IMR-90 (cell line): ENCODE results near the gene FLT3LG. TPM values are rescaled to one million over a fixed set of nuclear protein-coding genes. Genes with fewer than 3 reads are reported as not detected.

Experiments
- ATAC-seq: fragments of 200-7000 bp; cut with Tn5 transposase; 2 replicates; pipeline ENCODE4 v1.9.1; 2020; ENCODE audit warnings: low read depth, mild to moderate bottlenecking, moderate library complexity
- BruUV-seq: library from RNA; stranded (reverse); fragments of 400-500 nt; replicated peaks from 2 replicates; lab custom pipeline; 2021; lab: Mats Ljungman, UMichigan
- CTCF ChIA-PET: fragments of 300-600 bp; formaldehyde crosslinking; extraction: SDS; loops from one replicate; lab custom pipeline; 2021; ENCODE audit warnings: antibody characterized with exemption; lab: Yijun Ruan, JAX
- POLR2A ChIA-PET: fragments of 300-600 bp; sonication (Branson Sonifier 250); formaldehyde crosslinking; loops from one replicate; lab custom pipeline; 2022; ENCODE audit warnings: antibody characterized with exemption; ENCODE audit not compliant: unreplicated experiment; lab: Charles Lee
- DNase-seq: peaks from one replicate; pipeline ENCODE4 v3.0.0; 2013
- H2AFZ ChIP-seq: replicated peaks from 2 replicates; pipeline ENCODE3; 2013; ENCODE audit warnings: low read length, mild to moderate bottlenecking; ENCODE audit not compliant: poor library complexity
- H2AK5ac ChIP-seq: 2 replicates; pipeline ENCODE4 v1.6.1; 2013; ENCODE audit warnings: low read depth, low read length, inconsistent platforms
- H2AK9ac ChIP-seq: replicated peaks from 2 replicates; pipeline ENCODE3; 2013; ENCODE audit warnings: mild to moderate bottlenecking, low read depth, low read length, moderate library complexity; ENCODE audit not compliant: poor library complexity
- H2BK120ac ChIP-seq: 2 replicates; pipeline ENCODE4 v1.6.1; 2013; ENCODE audit warnings: low read depth, low read length, inconsistent platforms
- H2BK15ac ChIP-seq: 3 replicates; pipeline ENCODE4 v1.6.1; 2013; ENCODE audit warnings: low read depth, low read length, inconsistent platforms
- H2BK20ac ChIP-seq: 2 replicates; pipeline ENCODE4 v1.6.1; 2013; ENCODE audit warnings: low read depth, mild to moderate bottlenecking, inconsistent platforms, low read length, moderate library complexity
- H2BK5ac ChIP-seq: 2 replicates; pipeline ENCODE4 v1.6.1; 2013; ENCODE audit warnings: mild to moderate bottlenecking, low read depth, low read length, inconsistent platforms; ENCODE audit not compliant: poor library complexity, severe bottlenecking
- H3K14ac ChIP-seq: replicated peaks from 2 replicates; pipeline ENCODE4 v1.6.1; 2013; ENCODE audit warnings: low read depth, low read length, inconsistent platforms
- H3K18ac ChIP-seq: 2 replicates; pipeline ENCODE4 v1.6.1; 2013; ENCODE audit warnings: low read depth, low read length, control low read depth
- H3K23ac ChIP-seq: 2 replicates; pipeline ENCODE4 v1.6.1; 2013; ENCODE audit warnings: low read depth, low read length, inconsistent platforms
- H3K27ac ChIP-seq: 2 replicates; pipeline ENCODE4 v1.5.1; 2013; ENCODE audit warnings: mild to moderate bottlenecking, control low read depth, low read length; ENCODE audit not compliant: insufficient read depth
- H3K27me3 ChIP-seq: 2 replicates; pipeline ENCODE4 v1.6.1; 2013; ENCODE audit warnings: low read length; ENCODE audit not compliant: control insufficient read depth, insufficient read depth
- H3K36me3 ChIP-seq: 2 replicates; pipeline ENCODE4 v1.6.1; 2013; ENCODE audit warnings: low read length, mixed read lengths; ENCODE audit not compliant: control insufficient read depth, insufficient read depth
- H3K4ac ChIP-seq: 2 replicates; pipeline ENCODE4 v1.6.1; 2013; ENCODE audit warnings: low read depth, low read length, inconsistent platforms
- H3K4me1 ChIP-seq: 2 replicates; pipeline ENCODE4 v1.6.1; 2013; ENCODE audit warnings: low read length, mixed read lengths; ENCODE audit not compliant: control insufficient read depth, insufficient read depth
- H3K4me2 ChIP-seq: 2 replicates; pipeline ENCODE4 v1.6.1; 2013; ENCODE audit warnings: low read depth, mild to moderate bottlenecking, control low read depth, low read length, moderate library complexity
- H3K4me3 ChIP-seq: 2 replicates; pipeline ENCODE4 v1.5.1; 2013; ENCODE audit warnings: low read depth, mild to moderate bottlenecking, control low read depth, low read length, moderate library complexity; ENCODE audit not compliant: insufficient read depth
- H3K56ac ChIP-seq: 2 replicates; pipeline ENCODE4 v1.6.1; 2013; ENCODE audit warnings: low read length, inconsistent platforms; ENCODE audit not compliant: insufficient read depth; ENCODE audit errors: extremely low read depth
- H3K79me1 ChIP-seq, 2 experiments: 2 replicates each; pipeline ENCODE4 v1.6.1; 2013; ENCODE audit warnings: low read length in 2 of 2, inconsistent platforms in 1 of 2, low read depth in 1 of 2
- H3K9ac ChIP-seq: 2 replicates; pipeline ENCODE4 v1.6.1; 2013; ENCODE audit warnings: low read depth, low read length, control low read depth
- H3K9me1 ChIP-seq: 2 replicates; pipeline ENCODE4 v1.6.1; 2013; ENCODE audit warnings: low read length, inconsistent platforms; ENCODE audit not compliant: insufficient read depth
- H3K9me3 ChIP-seq: 2 replicates; pipeline ENCODE4 v1.6.1; 2013; ENCODE audit warnings: low read length; ENCODE audit not compliant: control insufficient read depth, insufficient read depth
- H4K20me1 ChIP-seq: 2 replicates; pipeline ENCODE4 v1.6.1; 2013; ENCODE audit warnings: low read length, inconsistent platforms; ENCODE audit not compliant: insufficient read depth
- H4K5ac ChIP-seq: 2 replicates; pipeline ENCODE4 v1.6.1; 2013; ENCODE audit warnings: mild to moderate bottlenecking, low read depth, low read length, control low read depth
- H4K8ac ChIP-seq, 2 experiments: 2 replicates each; pipeline ENCODE4 v1.6.1; 2013; ENCODE audit warnings: low read depth in 2 of 2, low read length in 2 of 2, control low read depth in 1 of 2, inconsistent platforms in 1 of 2
- H4K91ac ChIP-seq: 2 replicates; pipeline ENCODE4 v1.6.1; 2013; ENCODE audit warnings: low read depth, low read length, inconsistent platforms; ENCODE audit not compliant: insufficient read depth
- BHLHE40 ChIP-seq: fragments of 150-350 bp; IDR thresholded peaks from 2 replicates; pipeline ENCODE4 v1.6.1; 2016; ENCODE audit warnings: mild to moderate bottlenecking, low read depth, low read length
- CEBPB ChIP-seq: IDR thresholded peaks from 2 replicates; pipeline ENCODE4 v1.6.1; 2012; ENCODE audit warnings: low read depth, low read length, improper control_type of control experiment
- CHD1 ChIP-seq: IDR thresholded peaks from 2 replicates; pipeline ENCODE4 v1.6.1; 2012; ENCODE audit warnings: low read depth, low read length, improper control_type of control experiment
- CTCF ChIP-seq: conservative IDR thresholded peaks from 2 replicates; pipeline ENCODE4 v1.5.1; 2012; ENCODE audit warnings: mild to moderate bottlenecking, low read depth, low read length, improper control_type of control experiment
- ELK1 ChIP-seq: fragments of 150-350 bp; IDR thresholded peaks from 2 replicates; pipeline ENCODE4 v1.6.1; 2016; ENCODE audit warnings: low read depth, mild to moderate bottlenecking, low read length, moderate library complexity, borderline replicate concordance
- FOS ChIP-seq: fragments of 150-350 bp; IDR thresholded peaks from 2 replicates; pipeline ENCODE4 v1.6.1; 2016; ENCODE audit warnings: low read depth, low read length
- MAFK ChIP-seq: IDR thresholded peaks from 2 replicates; pipeline ENCODE4 v1.6.1; 2012; ENCODE audit warnings: low read depth, low read length, improper control_type of control experiment
- MAZ ChIP-seq: IDR thresholded peaks from 2 replicates; pipeline ENCODE4 v1.6.1; 2012; ENCODE audit warnings: low read depth, mild to moderate bottlenecking, low read length, improper control_type of control experiment, moderate library complexity, borderline replicate concordance
- MXI1 ChIP-seq: IDR thresholded peaks from 2 replicates; pipeline ENCODE4 v1.6.1; 2012; ENCODE audit warnings: low read depth, mild to moderate bottlenecking, low read length, moderate library complexity, borderline replicate concordance
- NFE2L2 ChIP-seq: fragments of 150-350 bp; IDR thresholded peaks from 2 replicates; pipeline ENCODE4 v1.6.1; 2016; ENCODE audit warnings: low read depth, mild to moderate bottlenecking, low read length
- POLR2A ChIP-seq: IDR thresholded peaks from 2 replicates; pipeline ENCODE4 v1.6.1; 2012; ENCODE audit warnings: mild to moderate bottlenecking, low read depth, low read length
- RAD21 ChIP-seq: IDR thresholded peaks from 2 replicates; pipeline ENCODE4 v1.6.1; 2012; ENCODE audit warnings: low read length, improper control_type of control experiment
- RCOR1 ChIP-seq: IDR thresholded peaks from 2 replicates; pipeline ENCODE4 v1.6.1; 2012; ENCODE audit warnings: mild to moderate bottlenecking, low read length, improper control_type of control experiment; ENCODE audit not compliant: insufficient replicate concordance
- RFX5 ChIP-seq: IDR thresholded peaks from 2 replicates; pipeline ENCODE4 v1.8.0; 2012; ENCODE audit warnings: low read depth, mild to moderate bottlenecking, low read length, moderate library complexity
- SMC3 ChIP-seq: fragments of 150-350 bp; IDR thresholded peaks from 2 replicates; pipeline ENCODE4 v1.6.1; 2016; ENCODE audit warnings: low read depth, mild to moderate bottlenecking, antibody characterized with exemption, low read length, moderate library complexity
- USF2 ChIP-seq: fragments of 150-350 bp; IDR thresholded peaks from 2 replicates; pipeline ENCODE4 v1.6.1; 2017; ENCODE audit warnings: mild to moderate bottlenecking, antibody characterized with exemption, low read length, low read depth
- WGBS, 2 experiments: methylation state at CpG; one replicate each; pipeline versions ENCODE4 v1.1.5 to v1.1.7; 2013; ENCODE audit warnings: missing lambda C conversion rate in 2 of 2; ENCODE audit not compliant: insufficient read length in 1 of 2; ENCODE audit errors: extremely low coverage in 2 of 2; 5-methylcytosine and 5-hydroxymethylcytosine counted together
- dilution Hi-C: fragments of 300-500 bp; cut with HindIII; formaldehyde crosslinking; loops from one replicate; pipeline ENCODE4 v1.14.3; 2018; ENCODE audit warnings: low sequenced_read_pairs; ENCODE audit not compliant: unreplicated experiment
- in situ Hi-C: fragments of 300-500 bp; cut with MboI; formaldehyde crosslinking; loops from 3 replicates; pipeline ENCODE4 v1.14.3; 2019; ENCODE audit warnings: low sequenced_read_pairs, inconsistent platforms, mixed read lengths
- intact Hi-C: fragments of 100-400 bp; cut with micrococcal nuclease; formaldehyde crosslinking; loops from 2 replicates; pipeline ENCODE4 v1.10.0; 2022
- polyA plus RNA-seq, 3 experiments: library from polyadenylated mRNA; depleted of rRNA; stranded (reverse); fragments of >200 nt; gene quantifications; 2 replicates each; pipeline ENCODE4 v1.2.3, GENCODE V29; 2012; ENCODE audit warnings: low replicate concordance in 1 of 3
- total RNA-seq: library from RNA; depleted of rRNA; stranded (reverse); fragments of >200 nt; gene quantifications from 2 replicates; pipeline ENCODE4 v1.2.3, GENCODE V29; 2012

FLT3LG gene
- total and polyA plus RNA-seq, 2 of the 4 experiments (the other 2 are of a cell fraction): 0.90 to 8.3 TPM

DNA sequence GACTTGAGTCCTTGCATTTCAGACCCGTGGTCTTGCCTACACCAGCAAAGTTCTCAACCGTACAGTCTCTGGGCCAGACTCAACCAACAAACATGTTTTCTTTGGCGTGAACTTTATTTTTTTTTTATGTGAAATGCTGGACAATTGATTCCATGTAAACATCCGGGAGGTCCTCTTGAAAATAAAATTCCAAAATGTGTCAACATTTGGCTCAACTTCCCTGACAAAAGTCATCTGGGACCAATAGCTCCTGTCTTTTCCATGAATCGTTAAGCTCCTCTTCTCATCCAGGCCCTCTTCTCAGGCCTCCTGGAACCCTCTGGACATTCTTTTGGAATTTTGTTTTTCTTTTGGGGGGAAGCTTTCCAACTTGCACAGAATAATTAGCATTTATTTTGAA is 18.2 kb upstream of the FLT3LG start:
- Histone ChIP-seq H2BK5ac (no peak overlapping the region), H2AK5ac (no peak overlapping the region; the same call in 1 of the 2 replicates), H3K9me1 (0 out of 2 replicates have a peak, but pooled peaks cover 5% of the 10 kb centered on the region), H3K27ac (no peak overlapping the region), H2BK120ac (no peak overlapping the region), H3K4me1 (no peaks in the 10 kb centered on the region), H3K4ac (no peak overlapping the region), H3K18ac (no peak overlapping the region), H3K4me3 (no peak overlapping the region), H3K9me3 (no peaks in the 10 kb centered on the region), H4K20me1 (peaks cover 3% of the 10 kb centered on the region; the same call in 1 of the 2 replicates), H2BK15ac (no peak overlapping the region), H3K23ac (no peak overlapping the region), H3K79me1 (peaks cover 10 to 32% of the 10 kb centered on the region in 2 experiments), H2AK9ac (no peak overlapping the region), H3K4me2 (no peak overlapping the region), H2BK20ac (no peak overlapping the region), H4K8ac (no peak overlapping the region; a peak in 1 of 4 replicates), H3K36me3 (peaks cover 2% of the 10 kb centered on the region), H2AFZ (no peak overlapping the region), H3K56ac (no peak overlapping the region), H4K5ac (no peak overlapping the region), H3K9ac (no peak overlapping the region), H3K14ac (no peak overlapping the region), H3K27me3 (no peaks in the 10 kb centered on the region), H4K91ac (no peak overlapping the region)
- no TSS peak for BruUV-seq
- in situ Hi-C loops: no loop called here
- dilution Hi-C loops: no loop called here
- DNase-seq: no peak
- intact Hi-C loops: no loop called here
- no peak for TF ChIP-seq RFX5
- TF ChIP-seq RCOR1: no peak
- no peak for TF ChIP-seq ELK1
- TF ChIP-seq MAZ: no peak
- TF ChIP-seq CEBPB: no peak
- no peak for TF ChIP-seq NFE2L2
- no peak for TF ChIP-seq MAFK
- TF ChIP-seq CHD1: no peak
- TF ChIP-seq RAD21: no peak
- TF ChIP-seq CTCF: no peak
- TF ChIP-seq POLR2A: no peak
- no peak for TF ChIP-seq MXI1
- TF ChIP-seq SMC3: no peak
- no peak for TF ChIP-seq FOS
- no peak for TF ChIP-seq USF2
- TF ChIP-seq BHLHE40: no peak
- no CpG with 5 or more reads among the region's 5 CpGs for WGBS, 2 experiments
- no peak for ATAC-seq
- POLR2A ChIA-PET: no interaction called here
- CTCF ChIA-PET: no interaction called here
